ENCODE measurements around the gene ZDHHC22. TPM values are rescaled to one million over a fixed set of nuclear protein-coding genes. Genes with fewer than 3 reads are reported as not detected.

ZDHHC22 gene
- polyA plus RNA-seq, 3 donors, result 0.02 to 0.04 TPM; not detected in 1

GRCh38 chr14:77139022-77139421, 2.6 kb downstream of the ZDHHC22 start:
- H3K27ac ChIP-seq (ENCODE audit: low read depth, low read length), result no peak overlapping the region
- 76 to 84% (median 84%) methylated on average over 15 of the region's 15 CpGs for WGBS, 3 donors

GRCh38 chr14:77133720-77134338, 7.8 kb downstream of the ZDHHC22 start:
- no peak overlapping the region for H3K27ac ChIP-seq (ENCODE audit: low read depth, low read length)
- 6 to 12% (median 9%) methylated on average over 22 of the region's 22 CpGs for WGBS, 3 donors

DNA sequence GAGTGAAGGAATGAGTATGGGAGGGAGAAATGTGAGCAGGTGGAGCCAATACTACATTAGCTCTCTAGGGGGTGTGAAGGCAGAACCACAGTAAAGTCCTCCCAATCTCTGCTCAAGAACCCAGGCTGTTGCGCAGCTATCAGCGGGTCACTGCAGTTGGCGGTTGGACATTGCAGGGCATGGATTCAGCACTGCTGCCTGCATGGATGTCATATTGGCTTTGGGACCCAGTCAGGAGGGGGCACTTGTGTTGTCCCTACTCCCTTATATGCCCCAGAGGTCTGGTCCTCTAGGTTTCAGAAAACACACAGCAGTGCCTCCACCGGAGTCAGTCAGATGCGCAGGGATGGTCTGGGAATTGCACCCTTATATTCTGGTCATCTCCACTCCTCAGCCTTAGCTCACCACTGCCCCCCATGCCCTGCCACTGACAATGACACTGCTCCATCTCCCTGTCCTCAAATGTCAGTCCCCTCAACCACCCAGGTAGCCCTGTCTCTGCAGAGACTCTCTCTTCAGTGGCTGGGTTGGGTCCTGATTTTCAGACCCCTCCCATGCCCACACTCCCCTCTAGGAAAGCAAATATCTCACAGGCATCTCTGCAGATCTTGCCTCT, 9.6 kb downstream of the ZDHHC22 start:
- no peak overlapping the region for H3K27ac ChIP-seq (ENCODE audit: low read depth, low read length)
- 83 to 96% (median 95%) methylated on average over 5 of the region's 5 CpGs for WGBS, 3 donors

DNA sequence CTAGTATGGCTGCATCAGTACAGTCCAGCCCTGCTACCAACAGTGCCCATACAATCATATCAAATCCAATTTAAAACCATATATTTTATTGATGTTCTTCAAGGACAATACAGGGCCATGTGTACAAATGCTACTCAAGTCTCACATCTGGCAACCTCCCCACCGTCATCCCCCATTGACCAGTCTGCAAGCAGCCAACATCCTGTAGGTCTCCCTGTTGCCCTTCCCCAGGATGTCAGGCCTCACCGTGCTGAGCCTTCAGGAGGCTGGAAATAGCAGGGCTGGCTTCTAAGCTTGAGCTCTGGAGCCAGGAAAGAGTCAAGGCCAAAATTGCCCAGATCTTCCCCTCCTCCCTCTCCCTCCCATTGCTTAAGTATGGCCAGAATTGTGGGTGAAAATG, 10.4 kb downstream of the ZDHHC22 start:
- WGBS, 3 donors, result 62 to 71% (median 65%) methylated on average over 2 of the region's 2 CpGs
- H3K27ac ChIP-seq (ENCODE audit: low read depth, low read length), result no peak overlapping the region

- 62 to 69% (median 68%) methylated on average over 3 of the region's 3 CpGs for WGBS, 3 donors
- no peak overlapping the region for H3K27ac ChIP-seq (ENCODE audit: low read depth, low read length)
These were observed 11.2 kb downstream of the ZDHHC22 start for GRCh38 chr14:77130386-77130785.

GRCh38 chr14:77128414-77128891, 13.1 kb downstream of the ZDHHC22 start:
- 66 to 72% (median 66%) methylated on average over 6 of the region's 6 CpGs for WGBS, 3 donors
- H3K27ac ChIP-seq (ENCODE audit: low read depth, low read length), result no peak overlapping the region

- 85 to 91% (median 87%) methylated on average over 4 of the region's 4 CpGs for WGBS, 3 donors
These were observed 15.1 kb downstream of the ZDHHC22 start for GRCh38 chr14:77126461-77126990.

GRCh38 chr14:77125823-77126325, 15.7 kb downstream of the ZDHHC22 start:
- 90 to 94% (median 94%) methylated on average over 8 of the region's 8 CpGs for WGBS, 3 donors
- no peak overlapping the region for H3K27ac ChIP-seq (ENCODE audit: low read depth, low read length)

More at GRCh38 chr14:77126461-77126990, 15.1 kb downstream of the ZDHHC22 start:
- no peak overlapping the region for H3K27ac ChIP-seq (ENCODE audit: low read depth, low read length)

DNA sequence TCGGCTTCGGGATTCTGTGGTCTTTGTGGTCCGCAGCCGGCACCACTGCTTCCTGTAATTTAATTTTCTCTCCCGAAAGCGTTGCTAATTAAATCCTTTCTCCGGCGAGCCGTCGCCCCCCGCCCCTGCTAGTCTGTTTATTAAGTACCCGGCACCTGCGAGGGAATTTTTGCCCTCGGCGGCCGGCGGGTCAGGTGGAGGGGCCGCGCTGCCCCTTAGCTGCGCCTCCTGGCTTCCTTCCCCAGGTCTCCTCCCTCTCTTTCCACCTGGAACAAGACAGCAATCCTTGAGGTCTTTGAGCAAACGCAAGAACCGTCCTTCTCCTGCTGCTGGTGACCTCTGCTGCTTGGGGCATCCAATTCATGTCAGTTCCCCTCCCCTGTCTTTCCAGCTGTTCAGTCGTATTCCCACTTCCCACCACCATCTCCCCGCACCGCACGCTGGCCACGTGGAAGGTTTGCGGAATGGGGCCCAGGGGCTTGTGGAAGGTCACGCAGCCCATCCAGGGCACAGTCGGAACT, 16.2 kb downstream of the ZDHHC22 start:
- no peak overlapping the region for H3K27ac ChIP-seq (ENCODE audit: low read depth, low read length)
- WGBS, 3 donors, result 15 to 17% (median 17%) methylated on average over 30 of the region's 30 CpGs

DNA sequence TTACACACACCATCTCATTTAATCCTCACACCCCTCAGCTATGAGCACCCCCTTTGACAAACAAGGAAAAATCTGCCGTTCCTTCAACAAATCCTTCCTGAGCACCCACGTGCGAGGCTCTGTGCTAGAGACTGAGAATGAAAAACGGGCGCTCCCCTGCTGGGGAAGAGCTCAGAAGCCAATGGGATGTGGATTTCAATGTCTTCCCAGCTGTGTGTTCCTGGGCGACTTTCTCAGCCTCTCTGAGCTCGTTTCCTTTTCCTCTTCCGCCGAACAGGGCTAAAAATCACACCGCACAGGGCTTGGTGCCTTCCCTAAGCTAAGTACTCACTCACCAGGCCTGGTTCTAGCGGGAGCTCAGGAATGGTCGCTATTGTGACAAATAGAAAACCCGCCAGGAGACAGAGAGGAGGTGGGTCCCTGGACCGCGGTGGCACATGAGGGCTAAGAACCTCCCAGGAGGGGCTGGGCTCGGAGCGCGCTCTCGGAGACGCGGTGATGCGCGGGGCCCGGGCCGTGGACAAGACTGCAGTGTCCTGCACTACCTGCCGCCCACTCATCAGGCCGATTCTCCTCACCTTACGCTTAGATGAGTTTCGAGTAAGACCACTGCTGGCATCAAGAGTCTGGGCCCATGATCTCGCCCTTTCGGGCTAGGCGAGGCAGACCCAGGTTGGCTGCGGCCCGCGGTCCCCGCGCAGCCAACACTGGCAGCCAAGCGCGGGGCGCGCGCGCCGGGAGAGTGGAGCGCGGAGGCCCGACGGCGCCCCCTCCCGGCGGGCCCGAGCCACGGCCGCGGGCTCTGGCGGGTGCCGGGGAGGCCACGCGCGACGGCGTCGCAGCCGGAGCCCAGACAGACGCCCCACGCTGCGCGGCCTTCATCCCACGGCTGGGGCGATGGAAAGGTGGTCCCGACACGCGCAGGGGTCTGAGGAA, 17.0 kb downstream of the ZDHHC22 start:
- no peak overlapping the region for H3K27ac ChIP-seq (ENCODE audit: low read depth, low read length)
- WGBS, 3 donors, result 6 to 8% (median 7%) methylated on average over 72 to 73 of the region's 73 CpGs

- WGBS, 3 donors, result 57 to 80% (median 77%) methylated on average over 9 of the region's 9 CpGs
- H3K27ac ChIP-seq (ENCODE audit: low read depth, low read length), result no peak overlapping the region
These were observed 17.9 kb downstream of the ZDHHC22 start for GRCh38 chr14:77123381-77124325.

- H3K27ac ChIP-seq (ENCODE audit: low read depth, low read length), result no peak overlapping the region
- WGBS, 3 donors, result 69 to 86% (median 80%) methylated on average over 6 of the region's 6 CpGs
These were observed 19.0 kb downstream of the ZDHHC22 start for GRCh38 chr14:77122526-77123125.

DNA sequence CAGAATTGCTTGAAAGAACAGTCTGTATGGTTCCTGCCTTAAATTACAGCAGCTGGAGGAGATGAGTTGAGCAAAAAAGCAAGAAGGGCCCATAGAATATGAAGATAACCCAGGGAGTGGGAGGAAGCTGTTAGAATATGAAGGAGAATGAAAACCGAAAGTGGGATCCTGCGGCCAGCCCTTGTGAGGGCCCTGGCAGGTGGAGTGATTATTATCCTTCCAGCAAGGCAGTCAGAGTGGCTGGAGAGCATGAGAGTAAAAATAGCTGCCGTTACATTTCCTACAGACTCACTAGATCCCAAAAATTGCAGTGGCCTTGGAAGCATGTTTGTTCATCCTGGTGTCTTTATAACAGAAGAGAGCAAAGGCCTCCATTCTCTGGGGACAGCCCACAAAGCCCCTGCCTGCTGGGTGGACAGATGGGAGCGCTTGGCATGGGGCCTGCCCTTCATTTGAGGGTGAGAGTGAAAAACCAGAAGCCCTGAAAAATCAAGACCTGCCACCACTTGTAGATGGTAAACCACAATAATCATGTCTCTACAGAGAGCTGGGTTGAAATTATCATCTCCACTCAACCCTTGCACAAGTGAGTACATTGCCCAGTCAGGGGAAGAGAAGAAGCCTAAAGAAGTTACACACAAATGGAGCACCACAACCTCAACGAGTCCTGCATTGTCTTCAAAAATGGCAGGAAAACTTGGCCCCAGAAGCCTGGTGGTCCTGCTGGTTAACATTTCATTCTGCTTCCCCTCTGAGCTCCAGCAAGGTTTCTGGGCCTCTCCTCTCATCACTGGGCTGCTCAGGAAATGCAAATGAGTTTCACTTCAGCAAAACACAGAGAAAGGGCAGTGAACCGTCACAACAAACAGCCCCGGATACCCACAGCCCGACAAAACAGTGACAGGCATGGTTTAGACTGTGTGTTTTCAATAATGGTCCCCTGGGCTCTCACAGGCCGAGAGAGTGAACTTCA, 20.5 kb downstream of the ZDHHC22 start:
- WGBS, 3 donors, result 59 to 73% (median 70%) methylated on average over 9 of the region's 9 CpGs
- no peak overlapping the region for H3K27ac ChIP-seq (ENCODE audit: low read depth, low read length)

DNA sequence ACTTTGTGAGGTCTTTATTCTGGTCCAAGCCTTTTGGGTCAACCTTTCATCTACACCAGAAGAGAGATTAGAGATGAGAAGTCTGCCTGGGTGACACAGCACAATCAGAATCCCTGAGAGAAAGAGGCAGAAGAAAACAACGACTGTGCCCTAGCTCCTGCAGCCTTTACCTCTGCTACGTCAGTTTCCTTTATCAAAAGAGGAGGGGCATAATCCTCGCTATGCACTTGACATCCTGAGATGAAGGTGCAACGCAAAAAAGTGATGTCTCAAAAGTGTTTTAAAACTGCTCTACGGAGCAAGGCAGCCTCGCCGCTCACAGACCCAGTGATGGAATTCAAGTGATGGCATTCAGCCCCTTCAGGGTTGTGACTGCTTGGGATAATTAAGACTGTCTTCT, 21.7 kb downstream of the ZDHHC22 start:
- WGBS, 3 donors, result 91 to 96% (median 93%) methylated on average over 7 of the region's 7 CpGs
- H3K27ac ChIP-seq (ENCODE audit: low read depth, low read length), result no peak overlapping the region

DNA sequence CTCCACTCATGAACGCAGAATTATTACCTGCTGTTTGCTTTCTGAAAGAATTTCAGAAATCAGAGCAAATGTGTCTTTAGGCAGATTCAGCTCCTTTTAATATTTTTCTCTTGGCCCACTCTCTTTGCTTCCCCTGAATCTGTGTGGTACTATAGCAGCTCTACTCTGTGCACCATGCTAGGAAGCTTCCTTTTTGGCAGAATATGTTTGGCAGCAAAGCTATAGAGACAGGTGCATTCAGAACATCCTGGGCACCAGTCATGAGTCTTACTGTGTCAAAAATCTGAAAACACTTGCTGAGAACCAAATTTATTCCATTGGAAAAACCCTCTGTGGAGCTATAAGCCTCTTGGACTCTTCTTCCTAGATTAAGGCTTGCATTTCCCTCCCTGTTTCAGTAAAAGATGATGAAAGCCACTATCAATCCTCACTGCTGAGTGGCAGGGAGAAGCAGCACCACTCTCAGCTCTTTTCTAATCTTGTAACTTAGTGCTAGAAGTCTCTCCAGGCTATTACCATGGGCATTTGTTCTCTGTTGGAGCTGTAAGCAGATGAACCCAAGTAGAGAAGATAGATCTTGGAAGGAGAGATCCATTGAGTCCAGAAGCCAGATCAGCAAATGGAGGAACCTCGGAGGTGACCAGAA, 25.3 kb downstream of the ZDHHC22 start:
- H3K27ac ChIP-seq (ENCODE audit: low read depth, low read length), result no peak overlapping the region
- WGBS, 3 donors, result 89 to 98% (median 95%) methylated on average over 2 of the region's 2 CpGs
